HG03064 (cell line): ENCODE measurements around the gene ATP8B2.
"Not testable (repeated sequence)": the region's sequence is repeated elsewhere in the genome, so short reads cannot be mapped to it uniquely, and the experiment has no call there.

ENCODE experiments used
- ATAC-seq: cut with Tn5 transposase; IDR thresholded peaks from one replicate; pipeline ENCODE4 v1.9.1; 2021; ENCODE audit warnings: low read depth; ENCODE audit not compliant: unreplicated experiment

ATP8B2 gene

DNA sequence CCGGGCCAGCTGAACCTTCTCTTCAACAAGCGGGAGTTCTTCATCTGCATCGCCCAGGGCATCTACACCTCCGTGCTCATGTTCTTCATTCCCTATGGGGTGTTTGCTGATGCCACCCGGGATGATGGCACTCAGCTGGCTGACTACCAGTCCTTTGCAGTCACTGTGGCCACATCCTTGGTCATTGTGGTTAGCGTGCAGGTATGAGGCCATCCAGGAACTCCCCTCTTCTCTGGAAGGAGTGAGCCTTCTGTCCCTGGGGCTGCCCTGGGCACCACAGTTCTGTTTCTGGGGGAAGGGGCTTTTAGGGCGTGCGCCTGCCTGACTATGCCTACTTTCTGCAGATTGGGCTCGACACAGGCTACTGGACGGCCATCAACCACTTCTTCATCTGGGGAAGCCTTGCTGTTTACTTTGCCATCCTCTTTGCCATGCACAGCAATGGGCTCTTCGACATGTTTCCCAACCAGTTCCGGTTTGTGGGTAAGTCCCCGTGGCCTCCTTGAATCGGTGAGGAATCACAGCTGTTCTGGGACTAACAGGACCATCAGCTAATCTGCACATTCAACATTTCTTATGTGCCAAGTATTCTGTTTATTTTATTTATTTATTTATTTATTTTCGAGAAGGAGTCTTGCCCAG, 21.1 kb downstream of the ATP8B2 start:
- no peak for ATAC-seq

DNA sequence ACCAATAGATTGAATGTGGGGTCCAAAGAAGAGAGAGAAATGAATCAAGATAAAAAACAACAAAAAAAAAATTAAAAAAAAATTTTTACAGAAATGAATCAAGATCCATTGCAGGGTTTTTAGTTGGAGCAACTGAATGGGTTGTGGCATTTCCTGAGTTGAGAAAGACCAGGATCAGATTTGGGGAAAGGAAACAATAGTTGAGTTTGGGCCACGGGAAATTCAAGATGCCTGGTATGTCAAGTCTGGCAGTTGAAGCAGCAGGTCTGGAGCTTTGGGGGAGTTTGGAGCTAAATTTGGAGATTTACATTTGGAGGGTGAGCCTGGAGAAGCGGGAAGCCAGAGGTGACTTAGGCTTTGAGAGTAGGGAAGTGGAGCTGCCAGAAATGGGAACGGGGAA, 22.6 kb downstream of the ATP8B2 start:
- no peak for ATAC-seq

DNA sequence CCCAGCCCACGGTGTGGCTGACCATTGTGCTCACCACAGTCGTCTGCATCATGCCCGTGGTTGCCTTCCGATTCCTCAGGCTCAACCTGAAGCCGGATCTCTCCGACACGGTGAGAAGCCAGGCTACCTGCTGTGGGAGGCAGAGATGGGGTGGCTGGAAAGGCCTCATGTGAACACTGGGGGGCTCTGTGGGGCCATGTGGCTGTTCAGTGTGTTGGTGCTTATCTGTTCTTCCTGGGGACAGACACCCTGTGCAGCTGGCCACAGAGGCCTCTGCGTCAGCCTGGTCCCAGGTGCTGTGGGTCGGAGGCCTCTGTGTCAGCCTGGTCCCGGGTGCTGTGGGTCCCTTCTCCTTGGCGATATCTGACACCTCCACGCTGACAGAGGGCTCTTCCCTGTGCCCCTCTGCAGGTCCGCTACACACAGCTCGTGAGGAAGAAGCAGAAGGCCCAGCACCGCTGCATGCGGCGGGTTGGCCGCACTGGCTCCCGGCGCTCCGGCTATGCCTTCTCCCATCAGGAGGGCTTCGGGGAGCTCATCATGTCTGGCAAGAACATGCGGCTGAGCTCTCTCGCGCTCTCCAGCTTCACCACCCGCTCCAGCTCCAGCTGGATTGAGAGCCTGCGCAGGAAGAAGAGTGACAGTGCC, 23.2 kb downstream of the ATP8B2 start:
- ATAC-seq = no peak

DNA sequence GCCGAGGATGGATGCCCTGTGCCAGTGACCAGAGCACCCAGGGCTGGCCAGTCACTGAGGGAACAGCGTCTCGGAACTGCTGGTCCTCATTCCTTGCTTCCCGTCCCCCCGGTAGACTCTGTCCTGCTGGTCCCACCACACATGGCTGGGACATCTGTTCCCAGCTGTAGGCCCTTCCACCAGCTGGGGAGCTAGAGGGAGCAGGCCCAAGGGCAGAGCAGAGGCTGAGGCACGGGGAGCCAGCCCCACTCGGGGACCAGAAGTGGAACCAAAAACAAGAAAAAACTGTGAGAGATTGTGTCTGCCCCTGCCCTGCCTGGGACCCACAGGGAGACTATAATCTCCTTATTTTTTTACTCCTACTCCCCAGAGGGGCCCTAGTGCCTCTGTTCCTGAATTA, 23.8 kb downstream of the ATP8B2 start:
- ATAC-seq = no peak

DNA sequence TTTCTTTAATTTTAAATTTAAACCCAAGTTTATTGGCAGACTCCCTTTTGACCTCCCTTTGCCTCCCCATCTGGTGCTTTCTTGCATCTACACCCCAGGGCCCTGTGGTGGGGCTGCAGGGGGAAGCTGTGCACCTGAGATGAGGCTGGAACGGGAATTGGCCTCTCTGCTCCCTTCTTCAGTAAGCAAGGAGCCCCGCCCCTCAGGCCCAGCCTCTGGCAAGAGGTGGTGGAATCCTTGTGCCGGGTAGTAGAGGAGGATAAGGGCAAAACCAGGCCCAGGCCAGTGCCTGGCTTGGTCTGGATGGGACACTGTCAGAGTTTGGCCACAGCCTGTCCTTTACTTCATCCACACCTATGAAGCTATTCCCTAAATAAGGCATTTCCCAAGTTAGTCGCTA, 25.1 kb downstream of the ATP8B2 start:
- ATAC-seq = no peak

DNA sequence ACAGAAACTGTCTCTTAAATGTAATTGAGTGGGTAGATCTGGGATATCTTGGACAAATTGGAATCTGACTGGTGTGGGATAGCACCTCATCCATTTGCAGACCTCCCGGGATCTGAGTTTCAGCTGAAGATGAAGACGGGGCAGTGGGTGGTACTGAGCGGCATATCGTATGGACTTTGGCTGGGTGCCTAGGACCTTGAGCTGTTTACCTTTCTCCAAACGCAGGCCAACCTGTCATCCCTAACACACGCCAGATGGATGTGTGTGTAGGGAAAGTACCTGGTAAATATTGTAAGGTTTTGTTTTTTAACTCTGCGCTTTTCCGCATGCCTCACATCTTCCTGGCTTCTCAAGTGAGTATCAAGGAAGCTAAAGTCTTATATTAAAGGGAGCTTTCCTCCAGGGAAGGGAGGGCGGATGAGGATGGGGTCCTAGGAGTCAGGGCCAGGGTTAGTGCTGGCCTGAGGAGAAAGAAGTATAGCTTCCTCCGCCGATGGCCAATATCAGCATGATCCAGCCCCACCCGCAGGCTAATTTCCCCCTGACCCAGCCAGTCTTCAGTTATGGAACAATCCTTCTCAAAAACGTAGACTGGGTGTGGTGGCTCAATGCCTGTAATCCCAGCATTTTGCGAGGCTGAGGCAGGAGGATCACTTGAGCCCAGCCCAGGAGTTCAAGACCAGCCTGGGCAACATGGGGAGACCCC, 26.2 kb downstream of the ATP8B2 start:
- ATAC-seq = no peak

DNA sequence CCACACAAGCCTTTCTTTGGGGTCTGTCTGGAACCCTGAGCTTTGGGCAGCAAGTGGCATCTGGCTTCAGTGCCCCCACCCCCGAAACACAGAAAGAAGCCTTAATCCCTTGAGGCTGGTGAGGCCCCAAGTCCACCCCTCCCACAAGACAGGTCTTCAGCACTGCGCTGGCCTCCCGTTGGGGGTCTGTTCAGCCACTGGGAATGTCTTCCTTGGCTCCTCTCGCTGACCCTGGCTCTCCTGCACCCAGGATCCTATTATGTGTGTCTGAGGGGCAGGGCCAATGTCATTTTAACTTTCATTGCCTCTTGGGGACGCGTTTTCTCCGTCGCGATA, 26.9 kb downstream of the ATP8B2 start:
- ATAC-seq = no peak

DNA sequence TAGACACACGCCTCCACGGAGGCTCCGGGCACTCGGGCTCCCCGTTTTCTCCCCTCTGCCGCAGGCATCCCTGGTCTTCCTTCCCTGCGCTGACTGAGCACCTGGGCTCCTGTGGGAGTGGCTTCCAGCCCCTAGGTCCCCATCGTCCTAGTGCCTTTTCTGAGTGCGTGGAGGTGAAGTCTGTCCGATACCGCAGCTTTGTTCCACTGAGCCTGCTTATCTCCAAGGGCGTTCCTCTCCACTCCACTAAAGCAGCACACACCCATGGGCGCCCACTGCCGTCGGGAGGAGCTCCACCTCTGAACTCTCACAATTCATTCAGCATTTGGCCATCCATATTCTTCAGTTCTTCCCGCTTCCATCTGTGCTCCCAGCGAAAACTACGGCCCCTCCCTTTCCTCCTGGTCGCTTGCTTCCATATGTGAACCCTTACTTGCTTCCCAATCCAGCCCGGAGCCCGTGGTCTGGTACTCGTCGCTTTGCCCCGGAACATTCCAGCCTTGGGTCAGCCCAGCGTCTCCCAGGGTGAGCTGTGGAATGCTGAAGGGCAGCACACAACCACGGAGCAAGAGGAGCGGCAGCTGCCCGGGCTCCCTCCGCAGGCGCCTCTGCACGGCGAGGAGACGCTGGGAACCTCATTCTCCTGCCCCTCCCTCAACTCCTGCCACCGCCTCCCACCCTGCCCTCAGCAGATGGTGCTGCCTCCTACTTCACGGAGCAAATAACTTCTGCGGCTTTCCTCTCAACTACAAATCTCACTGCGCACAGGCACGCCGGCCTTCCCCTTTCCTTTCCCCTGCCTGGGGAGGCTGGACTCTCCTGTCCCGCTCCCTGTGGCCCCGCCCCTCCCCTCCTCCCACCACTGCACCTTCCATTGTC, 27.5 kb downstream of the ATP8B2 start:
- no peak for ATAC-seq

DNA sequence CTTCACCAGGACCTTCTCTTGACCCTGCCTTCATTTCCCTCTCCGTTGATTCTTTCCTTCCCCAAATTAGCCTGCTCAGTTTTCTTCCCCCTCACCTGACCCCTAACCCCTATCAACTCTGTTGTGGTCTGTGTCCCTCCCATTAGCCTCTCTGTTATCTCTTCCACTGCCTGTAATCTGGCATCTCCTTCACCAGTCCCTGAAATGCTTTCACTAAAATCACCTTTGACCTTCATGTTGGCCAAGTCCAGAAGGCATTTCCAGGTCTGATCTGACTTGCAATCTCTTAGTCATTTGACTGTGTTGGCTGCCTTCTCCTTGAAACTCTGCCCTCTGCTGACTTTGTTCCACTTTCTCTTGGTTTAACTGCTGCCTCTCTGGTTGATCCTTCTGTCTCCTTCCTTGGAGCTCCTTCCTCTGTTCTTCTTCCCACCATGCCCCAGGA, 28.2 kb downstream of the ATP8B2 start:
- ATAC-seq = no peak

DNA sequence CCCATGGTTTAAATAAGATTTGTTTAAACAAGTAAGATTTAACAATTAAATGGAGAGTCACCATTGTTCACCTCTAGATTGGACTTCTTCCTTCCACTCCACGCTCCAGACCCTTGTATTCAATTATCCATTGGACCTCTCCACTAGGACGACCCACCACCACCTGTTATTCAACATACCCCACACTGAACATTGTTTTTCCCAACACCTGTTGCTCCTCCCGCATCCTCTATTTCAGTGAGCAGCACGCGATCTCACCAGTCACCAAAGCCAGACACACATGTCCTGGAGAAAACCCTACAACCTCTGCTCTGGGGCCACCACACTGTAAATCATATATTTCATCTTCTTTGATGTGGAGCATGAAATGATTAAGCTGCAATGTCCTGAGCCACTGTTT, 28.6 kb downstream of the ATP8B2 start:
- ATAC-seq = no peak

DNA sequence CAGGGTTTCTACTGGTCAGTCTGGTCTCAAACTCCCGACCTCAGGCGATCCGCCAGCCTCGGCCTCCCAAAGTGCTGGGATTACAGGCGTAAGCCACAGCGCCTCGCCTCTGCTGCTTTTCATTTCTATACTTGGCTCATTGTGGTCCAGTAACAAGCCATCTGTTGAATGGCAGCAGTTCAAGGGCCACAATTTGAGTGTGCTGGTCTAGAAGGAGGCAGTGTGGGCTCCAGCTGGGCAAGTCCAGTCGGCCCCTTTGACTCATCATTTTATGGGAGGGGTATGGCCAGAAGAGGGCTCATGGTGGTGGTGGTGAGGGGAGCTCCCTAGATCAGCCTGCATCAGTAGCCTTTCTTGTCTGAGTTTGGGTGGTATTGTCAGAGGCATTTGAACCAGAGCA, 33.2 kb downstream of the ATP8B2 start:
- no peak for ATAC-seq

DNA sequence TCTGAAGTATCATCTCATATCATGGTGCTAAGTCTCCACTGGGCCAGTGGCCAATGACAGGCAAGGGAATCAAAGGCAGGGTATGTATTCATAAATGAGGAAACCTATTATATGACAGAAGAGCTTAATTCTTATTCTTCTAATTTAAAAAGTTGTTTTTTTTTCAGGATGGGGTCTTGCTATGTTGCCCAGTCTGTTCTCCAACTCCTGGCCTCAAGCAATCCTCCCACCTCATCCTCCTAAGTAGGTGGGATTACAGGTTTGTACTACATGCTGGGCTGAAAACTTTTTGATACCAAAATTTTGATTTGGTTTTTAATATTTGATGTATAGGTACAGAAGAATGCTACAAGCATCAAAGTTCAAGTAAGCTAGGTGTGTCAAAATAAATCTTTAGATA, 35.0 kb downstream of the ATP8B2 start:
- no peak for ATAC-seq

DNA sequence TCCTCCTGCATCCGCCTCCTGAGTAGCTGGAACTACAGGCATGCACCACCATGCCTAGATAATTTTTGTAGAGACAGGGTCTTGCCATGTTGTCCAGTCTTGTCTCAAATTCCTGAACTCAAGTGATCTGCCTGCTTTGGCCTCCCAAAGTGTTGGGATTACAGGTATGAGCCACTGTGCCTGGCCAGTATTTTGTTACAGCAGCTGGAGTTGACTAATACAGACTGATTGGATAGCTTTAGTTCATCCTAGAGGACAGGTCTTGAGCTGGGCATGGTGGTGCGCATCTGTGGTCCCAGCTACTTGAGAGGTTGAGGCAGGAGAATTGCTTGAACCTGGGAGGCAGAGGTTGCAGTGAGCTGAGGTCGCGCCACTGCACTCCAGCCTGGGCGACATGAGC, 35.6 kb downstream of the ATP8B2 start:
- ATAC-seq = not testable (repeated sequence)

DNA sequence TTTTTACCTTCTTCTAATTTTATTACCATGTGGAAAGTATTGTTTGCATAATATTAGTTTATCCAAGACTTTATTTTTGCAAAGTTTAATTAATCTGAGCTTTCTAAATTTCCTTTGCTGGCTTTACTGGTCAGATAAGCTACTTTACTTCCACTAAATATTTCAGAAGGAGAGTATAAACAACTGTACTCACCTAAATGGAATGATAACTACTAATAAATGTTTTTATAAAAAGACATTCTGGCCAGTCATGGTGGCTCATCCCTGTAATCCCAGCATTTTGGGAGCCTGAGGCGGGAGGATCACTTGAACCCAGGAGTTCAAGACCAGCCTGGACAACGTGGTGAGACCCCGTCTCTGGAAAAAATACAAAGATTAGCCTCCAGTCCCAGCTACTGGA, 36.0 kb downstream of the ATP8B2 start:
- ATAC-seq = no peak

DNA sequence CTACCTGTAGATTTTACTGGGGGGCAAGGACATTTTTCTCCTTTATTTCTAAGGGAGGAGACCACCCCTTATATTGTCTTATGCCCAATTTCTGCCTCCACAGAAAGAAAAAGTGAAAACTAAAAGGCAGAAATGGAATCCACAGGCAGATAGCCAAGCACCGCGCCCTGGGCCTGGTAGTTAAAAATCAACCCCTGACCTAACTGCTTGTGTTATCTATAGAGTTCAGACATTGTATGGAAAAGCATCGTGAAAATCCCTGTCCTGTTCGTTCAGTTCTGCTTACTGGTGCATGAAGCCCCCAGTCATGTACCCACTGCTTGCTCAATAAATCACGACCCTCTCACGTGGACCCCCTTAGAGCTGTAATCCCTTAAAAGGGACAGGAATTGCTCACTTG, 46.1 kb downstream of the ATP8B2 start:
- no peak for ATAC-seq

DNA sequence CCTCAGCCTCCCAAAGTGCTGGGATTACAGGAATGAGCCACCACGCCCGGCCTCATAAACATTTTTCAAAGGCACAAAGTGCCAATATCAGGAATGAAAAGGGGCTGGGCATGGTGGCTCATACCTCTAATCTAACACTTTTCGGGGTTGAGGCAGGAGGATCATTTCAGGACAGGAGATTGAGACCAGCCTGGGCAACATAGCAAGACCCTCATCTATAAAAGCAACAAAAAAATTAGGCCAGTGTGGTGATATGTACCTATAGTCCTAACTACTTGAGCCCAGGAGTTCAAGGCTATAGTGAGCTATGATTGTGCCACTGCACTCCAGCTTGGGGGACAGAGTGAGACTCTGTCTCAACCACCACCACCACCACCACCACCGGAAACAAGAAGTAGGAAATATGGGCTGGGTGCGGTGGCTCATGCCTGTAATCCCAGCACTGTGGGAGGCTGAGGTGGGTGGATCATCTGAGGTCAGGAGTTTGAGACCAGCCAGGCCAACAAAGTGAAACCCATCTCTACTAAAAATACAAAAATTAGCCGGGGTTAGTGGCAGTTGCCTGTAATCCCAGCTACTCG, 48.5 kb downstream of the ATP8B2 start:
- ATAC-seq = not testable (repeated sequence)

DNA sequence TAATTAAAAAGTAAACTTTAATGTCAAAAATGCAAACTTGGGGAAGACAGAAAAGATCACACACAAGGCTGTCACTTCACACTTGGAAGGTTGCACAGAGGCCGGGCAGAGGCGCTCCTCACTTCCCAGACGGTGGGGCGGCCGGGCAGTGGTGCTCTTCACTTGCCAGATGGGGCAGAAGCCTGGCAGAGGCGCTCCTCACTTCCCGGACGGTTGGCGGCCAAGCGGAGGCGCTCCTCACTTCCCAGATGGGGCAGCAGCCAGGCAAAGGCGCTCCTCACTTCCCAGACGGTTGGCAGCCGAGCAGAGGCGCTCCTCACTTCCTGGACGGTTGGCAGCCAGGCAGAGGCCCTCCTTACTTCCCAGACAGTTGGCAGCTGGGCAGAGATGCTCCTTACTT, 54.0 kb downstream of the ATP8B2 start:
- ATAC-seq = no peak

DNA sequence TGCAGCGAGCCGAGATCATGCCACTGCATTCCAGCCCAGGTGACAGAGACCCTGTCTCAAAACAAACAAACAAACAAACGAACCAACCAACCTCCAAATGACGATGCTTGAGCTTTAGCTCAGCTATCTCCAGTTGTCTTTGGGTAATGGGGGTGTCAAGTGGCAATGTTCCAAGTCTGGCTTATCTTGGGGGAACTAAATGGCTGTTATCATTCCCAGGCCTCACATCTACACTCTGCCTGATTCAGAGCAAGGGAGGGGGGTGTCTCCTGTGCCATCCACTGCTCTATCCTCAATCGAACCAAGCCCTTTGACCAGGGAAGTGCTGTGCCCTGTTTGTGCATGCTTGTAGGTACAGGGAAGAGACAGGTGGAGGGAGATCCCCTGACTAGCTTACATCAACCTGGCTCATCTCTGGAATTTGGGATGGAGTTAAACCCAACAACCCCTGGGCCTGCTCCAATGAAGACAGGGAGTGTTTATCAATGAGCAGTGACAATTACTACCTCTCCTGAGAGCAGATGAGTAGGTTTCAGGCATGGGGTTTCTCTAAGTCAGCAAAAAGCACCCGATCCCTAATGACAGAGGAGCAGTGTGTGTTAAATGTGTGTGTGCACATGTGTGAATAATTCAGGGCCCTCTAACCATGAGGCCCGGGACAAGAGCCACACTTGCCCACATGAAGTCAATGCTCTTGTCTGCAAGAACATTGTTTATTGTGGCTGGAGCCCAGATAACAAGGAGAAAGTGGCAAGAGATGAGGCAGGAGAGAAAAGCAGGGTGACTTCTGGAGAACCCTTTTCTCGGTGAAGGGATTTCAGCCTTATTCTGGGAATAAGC, 59.5 kb downstream of the ATP8B2 start:
- no peak for ATAC-seq

DNA sequence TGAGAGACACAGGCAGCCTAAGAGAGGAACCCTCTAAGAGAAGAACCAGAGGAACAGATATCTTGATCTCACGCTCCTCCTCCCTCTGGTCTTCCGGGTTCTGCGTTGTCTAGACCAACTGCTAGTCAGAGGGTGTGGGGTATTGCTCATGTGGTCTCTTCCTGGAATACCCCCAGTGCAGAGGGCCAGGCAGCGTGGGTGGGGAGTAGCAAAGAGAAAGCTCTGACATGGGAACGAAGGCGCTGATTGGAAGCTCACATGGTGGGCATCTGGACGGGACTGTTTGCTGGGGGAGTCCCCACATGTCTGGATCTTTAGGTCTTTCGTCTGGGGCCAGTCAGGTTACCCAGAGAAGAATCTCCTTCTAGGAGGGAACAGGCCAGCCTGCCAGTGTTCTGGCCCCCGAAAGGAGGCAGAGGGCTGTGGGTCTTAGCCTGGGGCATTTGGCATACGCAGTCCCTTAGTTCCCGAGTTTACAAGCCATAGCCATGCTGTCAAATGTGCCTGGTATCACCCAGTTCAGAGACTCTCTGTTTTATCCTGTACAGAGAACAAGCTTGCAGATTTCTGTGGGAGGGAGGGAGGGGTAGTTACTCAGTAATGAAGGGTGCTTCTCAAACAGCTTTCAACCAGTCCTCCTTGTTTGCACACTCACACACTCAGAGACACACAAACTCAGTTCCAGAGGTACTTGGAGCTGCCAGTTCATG, 61.5 kb downstream of the ATP8B2 start:
- ATAC-seq = no peak
